H1 (cell line): ENCODE data around the gene NPHP4. TPM values are rescaled to one million over a fixed set of nuclear protein-coding genes. Genes with fewer than 3 reads are reported as not detected.

Experiments
- CBX8 ChIP-seq: fragments of 300-800, 300-1000 bp; sonication (generic); IDR thresholded peaks from 2 replicates; pipeline ENCODE4 v1.7.1; 2016; ENCODE audit warnings: low read depth, low read length, borderline replicate concordance
- CHD7 ChIP-seq: fragments of 300-600 bp; sonication (generic); IDR thresholded peaks from 2 replicates; pipeline ENCODE4 v1.7.1; 2012; ENCODE audit warnings: low read length, moderate library complexity, mild to moderate bottlenecking, inconsistent platforms; ENCODE audit not compliant: insufficient replicate concordance
- CREB1 ChIP-seq: IDR thresholded peaks from 2 replicates; pipeline ENCODE4 v1.6.1; 2012; ENCODE audit warnings: inconsistent platforms
- CTBP2 ChIP-seq: IDR thresholded peaks from 2 replicates; pipeline ENCODE4 v1.7.0; 2011; ENCODE audit warnings: borderline replicate concordance, mild to moderate bottlenecking, moderate library complexity, mixed read lengths, low read length; ENCODE audit not compliant: insufficient read depth, insufficient read length
- POLR2AphosphoS5 ChIP-seq: IDR thresholded peaks from 2 replicates; pipeline ENCODE4 v1.6.1; 2011; ENCODE audit warnings: low read depth, low read length
- TEAD4 ChIP-seq: IDR thresholded peaks from 2 replicates; pipeline ENCODE4 v1.6.1; 2012; ENCODE audit warnings: low read depth, low read length, inconsistent platforms, mixed read lengths
- polyA plus RNA-seq, 7 experiments: library from polyadenylated mRNA; depleted of rRNA in 3 of 7; stranded (reverse) in 5 of 7; unstranded in 2 of 7; fragments of >200 nt in 5 of 7; fragments of 200-250 nt in 2 of 7; gene quantifications; 1 replicate in 5 of 7; 2 replicates in 1 of 7; 4 replicates in 1 of 7; pipeline versions ENCODE4 v1.2.1 to v1.2.3, GENCODE V29; 2011 to 2013; ENCODE audit warnings: missing spikeins in 2 of 7, mixed read lengths in 2 of 7
- total RNA-seq: library from RNA; stranded (reverse); fragmentation: NEBNext Ultra II Directional; extraction: Animal tissue kit (Norgen Biotek cat#: 25700); gene quantifications from 2 replicates; pipeline ENCODE4 v1.2.1, GENCODE V29; 2021
- TF ChIP-seq, protein P1 (sequence below): IDR thresholded peaks from 2 replicates; pipeline ENCODE4 v1.6.1; 2012; ENCODE audit warnings: inconsistent platforms

Gene NPHP4
- total and polyA plus RNA-seq, 2 of the 8 experiments (the other 6 are each of a cell fraction or from before 2014, with no cell fraction given), result 5.8 to 14.0 TPM

DNA sequence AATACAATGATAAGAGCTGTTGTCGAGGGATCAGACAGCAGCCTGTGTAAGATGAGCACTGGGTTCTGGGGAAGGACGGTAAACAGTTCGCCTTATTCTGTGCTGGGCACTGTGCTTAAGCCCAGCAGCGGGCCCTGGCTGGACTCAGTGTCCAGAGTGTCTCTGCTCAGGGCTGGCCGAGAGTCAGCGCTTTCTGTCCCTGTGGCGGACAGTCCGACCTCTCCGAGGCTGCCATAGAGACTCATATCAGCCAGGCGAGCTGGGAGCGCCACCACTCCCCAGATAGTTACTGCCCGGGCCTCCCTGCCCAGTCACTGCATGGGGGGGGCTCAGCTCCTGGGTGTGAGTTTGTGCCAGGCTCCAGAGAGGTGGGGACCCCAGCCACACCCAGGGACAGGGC is 14.7 kb upstream of the NPHP4 start (continued):
- TF ChIP-seq CHD7, result no peak
- TF ChIP-seq TEAD4, result no peak
- no peak for TF ChIP-seq POLR2AphosphoS5
- TF ChIP-seq, protein P1, sequence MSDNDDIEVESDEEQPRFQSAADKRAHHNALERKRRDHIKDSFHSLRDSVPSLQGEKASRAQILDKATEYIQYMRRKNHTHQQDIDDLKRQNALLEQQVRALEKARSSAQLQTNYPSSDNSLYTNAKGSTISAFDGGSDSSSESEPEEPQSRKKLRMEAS, result no peak
- TF ChIP-seq CTBP2, result no peak
- TF ChIP-seq CREB1, result no peak
- no peak for TF ChIP-seq CBX8
